T-cell (primary cell): ENCODE measurements around the gene EVI5. TPM values are rescaled to one million over a fixed set of nuclear protein-coding genes. Genes with fewer than 3 reads are reported as not detected.
A peak's percentile ranks its signal among the peaks of the same experiment; 100 is the strongest.

Source experiments
- ATAC-seq, 4 experiments: fragments of 200-7000 bp in 3 of 4; fragments of 150-1000 bp in 1 of 4; cut with Tn5 transposase; replicated peaks in 1 of 4; 1 replicate in 3 of 4; 2 replicates in 1 of 4; pipeline ENCODE4 v1.10.0; 2021; ENCODE audit warnings: moderate library complexity in 3 of 4, mild to moderate bottlenecking in 2 of 4, moderate number of reproducible peaks in 1 of 4
- CTCF ChIA-PET, 2 donors: fragments of 300-600 bp; sonication (Branson Sonifier 250); formaldehyde crosslinking; loops; one replicate each; lab custom pipeline; 2022; ENCODE audit warnings: antibody characterized with exemption in 2 of 2; lab: Charles Lee
- POLR2A ChIA-PET, 2 donors: fragments of 300-600 bp; sonication (Branson Sonifier 250); formaldehyde crosslinking; loops; one replicate each; lab custom pipeline; 2022; ENCODE audit warnings: antibody characterized with exemption in 2 of 2; lab: Charles Lee
- DNase-seq, 35 experiments: peaks; one replicate each; pipeline versions ENCODE4 v3.0.0 to v3.0.0-alpha.2; 2013 to 2023
- H3K27ac ChIP-seq: one replicate; pipeline ENCODE4 v1.5.1; 2013; ENCODE audit warnings: low read length
- H3K27me3 ChIP-seq, 2 experiments: replicated peaks in 1 of 2; 1 replicate in 1 of 2; 2 replicates in 1 of 2; pipeline versions ENCODE4 v1.6.1 to v1.7.0; 2013; ENCODE audit warnings: low read length in 1 of 2, mixed read lengths in 1 of 2; ENCODE audit not compliant: control insufficient read depth in 2 of 2, insufficient read depth in 2 of 2; ENCODE audit errors: extremely low read depth in 1 of 2
- H3K36me3 ChIP-seq, 2 donors: 1 replicate in 1 of 2; 2 replicates in 1 of 2; pipeline versions ENCODE4 v1.6.1 to v1.7.0; 2013; ENCODE audit warnings: low read length in 1 of 2; ENCODE audit not compliant: control insufficient read depth in 2 of 2, insufficient read depth in 1 of 2; ENCODE audit errors: extremely low read depth in 1 of 2
- H3K4me1 ChIP-seq, 2 experiments: 1 replicate in 1 of 2; 2 replicates in 1 of 2; pipeline versions ENCODE4 v1.6.1 to v1.7.0; 2013; ENCODE audit warnings: low read length in 2 of 2, mixed read lengths in 1 of 2; ENCODE audit not compliant: insufficient read depth in 2 of 2, control insufficient read depth in 1 of 2; ENCODE audit errors: extremely low read depth in 1 of 2
- H3K4me3 ChIP-seq, 2 donors: 1 replicate in 1 of 2; 2 replicates in 1 of 2; pipeline versions ENCODE4 v1.5.1 to v1.7.0; 2013; ENCODE audit warnings: mild to moderate bottlenecking in 2 of 2, low read length in 1 of 2, moderate library complexity in 1 of 2; ENCODE audit not compliant: control insufficient read depth in 1 of 2; ENCODE audit errors: extremely low read depth in 1 of 2
- H3K9me3 ChIP-seq: 2 replicates; pipeline ENCODE4 v1.7.0; 2013
- H3K27ac Mint-ChIP-seq, 2 donors: one replicate each; pipeline ENCODE4 v1.8.0; 2020 to 2021; ENCODE audit warnings: mild to moderate bottlenecking in 2 of 2, mixed read lengths in 2 of 2
- H3K27me3 Mint-ChIP-seq, 2 donors: one replicate each; pipeline ENCODE4 v1.8.0; 2021 to 2022; ENCODE audit warnings: mixed read lengths in 2 of 2
- H3K36me3 Mint-ChIP-seq: one replicate; pipeline ENCODE4 v1.8.0; 2021; ENCODE audit warnings: mixed read lengths
- H3K4me1 Mint-ChIP-seq, 3 donors: one replicate each; pipeline ENCODE4 v1.8.0; 2020 to 2022; ENCODE audit warnings: mixed read lengths in 3 of 3, mild to moderate bottlenecking in 1 of 3
- H3K4me3 Mint-ChIP-seq, 3 donors: one replicate each; pipeline ENCODE4 v1.8.0; 2020 to 2022; ENCODE audit warnings: mild to moderate bottlenecking in 3 of 3, mixed read lengths in 3 of 3, moderate library complexity in 3 of 3
- H3K9me3 Mint-ChIP-seq, 3 donors: one replicate each; pipeline ENCODE4 v1.8.0; 2020 to 2022; ENCODE audit warnings: mixed read lengths in 3 of 3
- WGBS: methylation state at CpG from one replicate; pipeline ENCODE4 v1.1.5; 2013; ENCODE audit warnings: missing lambda C conversion rate; ENCODE audit not compliant: insufficient coverage; 5-methylcytosine and 5-hydroxymethylcytosine counted together
- total RNA-seq, 35 experiments: library from RNA in 6 of 35; stranded (reverse) in 6 of 35; fragments of 120-200 nt in 1 of 35; gene quantifications; one replicate each; pipeline versions ENCODE4 v1.2.1 to v1.2.4 and lab custom pipeline; 2013 to 2026

The EVI5 gene
- total RNA-seq, 5 donors from 2014 or later (not counting 1 experiment from before 2014, with no cell fraction given) = 1.5 to 2.4 (median 2.0) TPM

DNA sequence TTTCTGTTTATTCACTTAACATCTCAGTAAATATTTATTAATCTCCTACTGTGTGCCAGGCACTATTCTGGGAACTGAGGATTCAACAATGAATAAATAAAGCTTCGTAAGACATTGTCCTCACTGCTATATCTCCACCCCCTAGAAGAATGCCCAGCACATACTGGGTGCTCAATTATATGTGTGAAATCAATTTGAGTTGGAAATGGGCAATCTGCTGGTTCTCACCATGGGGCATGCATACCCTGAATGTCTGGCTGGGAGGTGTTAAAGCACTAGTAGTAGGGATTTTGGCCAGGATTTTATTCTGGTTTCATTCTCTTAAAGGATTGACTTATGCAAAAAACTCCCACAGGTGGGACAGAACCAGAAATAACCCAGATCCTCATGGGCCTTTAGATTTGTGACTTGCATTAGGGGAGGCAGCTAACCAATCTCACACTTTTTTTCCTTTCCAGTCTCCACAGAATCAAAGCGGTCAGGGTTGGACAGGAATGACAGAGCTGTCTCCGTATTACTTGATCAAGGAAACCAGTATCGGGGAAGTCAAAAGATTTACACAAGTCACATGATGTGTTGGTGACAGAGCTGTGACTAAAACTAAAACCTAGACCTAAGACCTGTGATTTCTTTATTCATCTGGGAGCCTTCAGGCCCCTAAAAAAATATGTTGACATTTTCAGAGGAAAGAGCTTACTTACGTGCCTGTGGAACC lies 311.0 kb downstream of the EVI5 start:
- no CpG with 5 or more reads among the region's 5 CpGs for WGBS
- Histone ChIP-seq H3K27me3 (no peaks in the 10 kb centered on the region), H3K4me3 (no peak overlapping the region), H3K9me3 (no peaks in the 10 kb centered on the region), H3K4me1 (peaks cover 19 to 42% of the 10 kb centered on the region in 2 experiments), H3K36me3 (peaks cover 3 to 28% of the 10 kb centered on the region in 2 donors), H3K27ac (peak overlapping the region; percentile 80)
- Mint-ChIP-seq H3K27ac (peak overlapping the region; percentile 82 to 92), H3K36me3 (peaks cover 11% of the 10 kb centered on the region), H3K27me3 (no peaks in the 10 kb centered on the region), H3K4me3 (peak overlapping the region; percentile 14 to 57 (median 25)), H3K4me1 (peaks cover 53 to 61% (median 59%) of the 10 kb centered on the region in 3 donors), H3K9me3 (no peaks in the 10 kb centered on the region)
- CTCF ChIA-PET = interaction anchor here (0.6 to 2.2 kb wide), 10 partner anchors 9 to 1304 kb away, joined by 3 to 14 read pairs (median 4); no protein-coding TSS in a partner anchor
- DNase-seq (peak in 1 of 35 experiments; percentile 45), ATAC-seq (peak in 1 of 4 experiments; percentile 35)
- POLR2A ChIA-PET = interaction anchor here in 1 of 2 donors (0.5 to 1.3 kb wide), 2 partner anchors 12 to 970 kb away, joined by 3 to 7 read pairs; partner anchors contain the start of gene GFI1

GRCh38 chr1:92470216-92470615 lies 314.7 kb downstream of the EVI5 start:
- H3K4me1 Mint-ChIP-seq = peaks cover 29 to 44% (median 37%) of the 10 kb centered on the region in 3 donors
- peaks cover 5% of the 10 kb centered on the region for H3K36me3 Mint-ChIP-seq
- ChIA-PET CTCF (no interaction called here), POLR2A (no interaction called here)
- no peaks in the 10 kb centered on the region for H3K27me3 Mint-ChIP-seq
- Histone ChIP-seq H3K36me3 (peaks cover 0 to 6% of the 10 kb centered on the region in 2 donors), H3K27ac (no peak overlapping the region), H3K4me3 (no peak overlapping the region), H3K27me3 (no peaks in the 10 kb centered on the region), H3K9me3 (no peaks in the 10 kb centered on the region), H3K4me1 (peaks cover 13 to 14% of the 10 kb centered on the region in 2 experiments)
- DNase-seq (no peak), ATAC-seq (no peak)
- no CpG with 5 or more reads among the region's 1 CpG for WGBS
- no peaks in the 10 kb centered on the region for H3K9me3 Mint-ChIP-seq
- no peak overlapping the region for H3K4me3 Mint-ChIP-seq
- no peak overlapping the region for H3K27ac Mint-ChIP-seq

DNA sequence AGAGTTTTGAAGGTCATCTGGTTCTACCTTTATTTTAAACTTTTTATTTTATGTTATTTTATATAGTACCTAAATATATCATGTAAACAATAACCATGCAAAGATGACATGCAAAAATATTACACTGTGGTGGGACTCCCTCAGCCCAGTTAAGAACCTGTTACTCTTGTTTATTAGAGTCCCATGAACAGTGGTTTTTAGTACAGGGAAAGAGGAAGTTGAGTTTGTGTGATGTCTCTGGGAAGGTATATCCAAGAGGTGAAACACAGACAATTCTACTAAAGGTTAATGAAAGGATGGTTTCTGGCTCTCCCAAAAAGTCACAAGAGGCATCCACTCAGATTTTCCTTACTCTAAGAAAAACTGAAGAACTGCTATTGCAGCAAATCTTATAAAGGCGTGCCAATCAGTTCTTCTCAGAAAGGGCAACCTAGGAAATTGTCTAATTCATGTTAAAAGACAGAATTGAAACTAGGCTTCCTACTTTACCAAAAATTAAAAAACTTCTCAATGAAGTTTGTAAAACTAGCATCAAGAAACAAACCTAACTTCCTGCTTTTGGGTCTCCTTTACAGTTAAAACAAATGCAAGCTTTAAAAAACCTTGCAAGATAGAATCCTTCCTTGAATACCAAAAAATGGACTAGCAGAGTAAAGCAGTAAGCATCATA lies 318.1 kb downstream of the EVI5 start:
- no peaks in the 10 kb centered on the region for H3K36me3 ChIP-seq
- Mint-ChIP-seq H3K27ac (peak overlapping the region; percentile 57 to 63), H3K9me3 (no peaks in the 10 kb centered on the region), H3K27me3 (no peaks in the 10 kb centered on the region), H3K4me3 (no peak overlapping the region), H3K4me1 (peaks cover 37 to 44% (median 40%) of the 10 kb centered on the region in 3 donors), H3K36me3 (peaks cover 5% of the 10 kb centered on the region)
- WGBS = no CpG with 5 or more reads among the region's 1 CpG
- H3K27me3 ChIP-seq = no peaks in the 10 kb centered on the region
- H3K4me3 ChIP-seq = no peak overlapping the region
- DNase-seq (no peak), ATAC-seq (no peak)
- ChIA-PET POLR2A (interaction anchor here in 1 of 2 donors (0.7 kb wide), 1 partner anchor 138 kb away, joined by 3 read pairs; no protein-coding TSS in a partner anchor), CTCF (interaction anchor here (0.5 to 1.2 kb wide), 2 partner anchors 11 to 1615 kb away, joined by 3 to 8 read pairs; no protein-coding TSS in a partner anchor)
- H3K27ac ChIP-seq = no peak overlapping the region
- H3K4me1 ChIP-seq = peaks cover 16 to 27% of the 10 kb centered on the region in 2 experiments
- H3K9me3 ChIP-seq = no peaks in the 10 kb centered on the region

DNA sequence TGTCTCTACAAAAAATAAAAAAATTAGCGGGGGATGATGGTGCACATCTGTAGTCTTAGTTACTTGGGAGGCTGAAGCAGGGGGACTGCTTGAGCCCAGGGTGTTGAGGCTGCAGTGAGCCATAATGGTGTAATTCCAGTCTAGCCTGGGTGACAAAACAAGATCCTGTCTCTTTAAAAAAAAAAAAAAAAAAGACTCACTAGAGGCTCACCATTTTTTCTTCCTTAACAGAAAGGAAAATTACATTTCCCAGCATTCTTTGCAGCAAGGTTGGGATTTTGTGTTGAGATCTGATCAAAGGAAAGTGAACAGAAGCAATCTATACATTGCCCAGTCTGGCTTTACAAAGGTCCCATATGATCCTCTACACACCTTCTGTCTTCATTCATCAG lies 319.7 kb downstream of the EVI5 start:
- DNase-seq (no peak), ATAC-seq (no peak)
- Histone ChIP-seq H3K4me1 (peaks cover 18 to 27% of the 10 kb centered on the region in 2 experiments), H3K36me3 (no peaks in the 10 kb centered on the region), H3K4me3 (no peak overlapping the region), H3K27ac (no peak overlapping the region), H3K9me3 (no peaks in the 10 kb centered on the region), H3K27me3 (no peaks in the 10 kb centered on the region)
- Mint-ChIP-seq H3K27ac (peak overlapping the region in 1 of 2 donors; percentile 22), H3K4me3 (no peak overlapping the region), H3K4me1 (peaks cover 42 to 51% (median 45%) of the 10 kb centered on the region in 3 donors), H3K9me3 (no peaks in the 10 kb centered on the region), H3K36me3 (no peaks in the 10 kb centered on the region), H3K27me3 (no peaks in the 10 kb centered on the region)
- ChIA-PET POLR2A (interaction anchor here in 1 of 2 donors (1.0 kb wide), 1 partner anchor 54 kb away, joined by 4 read pairs; no protein-coding TSS in a partner anchor), CTCF (interaction anchor here in 1 of 2 donors (0.6 to 1.4 kb wide), 2 partner anchors 9 to 160 kb away, joined by 3 to 4 read pairs; no protein-coding TSS in a partner anchor)
- WGBS = no CpG with 5 or more reads among the region's 1 CpG

- Mint-ChIP-seq H3K27me3 (no peaks in the 10 kb centered on the region), H3K4me1 (peaks cover 46 to 56% (median 49%) of the 10 kb centered on the region in 3 donors), H3K27ac (peak overlapping the region; percentile 22 to 67), H3K4me3 (peak overlapping the region in 1 of 3 donors; percentile 44), H3K9me3 (no peaks in the 10 kb centered on the region), H3K36me3 (no peaks in the 10 kb centered on the region)
- 83% methylated on average over 1 of the region's 4 CpGs for WGBS
- Histone ChIP-seq H3K36me3 (no peaks in the 10 kb centered on the region), H3K9me3 (no peaks in the 10 kb centered on the region), H3K27ac (no peak overlapping the region), H3K27me3 (no peaks in the 10 kb centered on the region), H3K4me1 (peaks cover 23 to 31% of the 10 kb centered on the region in 2 experiments), H3K4me3 (no peak overlapping the region)
- DNase-seq = no peak
- ChIA-PET POLR2A (interaction anchor here in 1 of 2 donors (1.0 kb wide), 1 partner anchor 54 kb away, joined by 4 read pairs; no protein-coding TSS in a partner anchor), CTCF (interaction anchor here in 1 of 2 donors (1.4 kb wide), 1 partner anchor 10 kb away, joined by 4 read pairs; no protein-coding TSS in a partner anchor)
- peak in 1 of 4 experiments; percentile 52 for ATAC-seq
Measured at GRCh38 chr1:92464588-92465255, 320.2 kb downstream of the EVI5 start.
